ENCODE measurements around the gene TTC34. TPM values are rescaled to one million over a fixed set of nuclear protein-coding genes. Genes with fewer than 3 reads are reported as not detected.

TTC34 gene
- total and polyA plus RNA-seq, 10 of the 15 experiments (the other 5 are each of a cell fraction or from before 2014, with no cell fraction given), result 0.03 to 0.49 (median 0.05) TPM; not detected in 2

DNA sequence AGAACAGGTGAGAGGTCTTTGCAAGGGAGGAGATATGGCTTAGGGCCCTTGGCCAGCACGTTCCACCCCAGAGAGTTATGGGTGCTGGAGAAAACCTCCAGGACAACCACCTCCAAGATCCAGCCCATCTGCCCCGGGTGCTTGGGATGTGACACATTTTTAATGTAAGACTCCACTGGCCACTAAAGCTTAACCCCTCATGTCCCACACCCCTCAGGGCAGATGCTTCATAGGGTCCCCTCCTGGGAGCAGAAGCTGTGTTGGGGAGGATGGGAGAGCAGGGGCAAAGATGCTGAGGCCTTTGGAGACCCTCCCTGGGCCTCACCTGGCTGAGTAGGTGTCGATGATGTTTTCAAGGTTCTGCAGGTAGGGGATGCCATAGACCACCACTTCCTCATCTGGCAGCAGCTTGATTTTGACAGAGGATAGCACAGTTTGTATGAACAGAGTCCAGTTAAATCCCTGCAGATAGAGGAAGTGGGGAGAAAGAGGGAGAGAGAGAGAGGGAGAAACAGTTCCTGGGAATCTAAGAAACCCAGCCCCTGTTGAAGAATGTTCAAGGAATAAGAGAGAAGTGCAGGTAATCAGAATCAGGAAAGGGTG is 203.1 kb downstream of the TTC34 start:
- in situ Hi-C loops (cut with MboI), result no loop called here
- DNase-seq (ENCODE audit: low read depth, low spot score) (no peak), FAIRE-seq (no peak), ATAC-seq (no peak)
- no peaks in the 10 kb centered on the region for H3K27me3 ChIP-seq (replicated peaks in 1 of 2; ENCODE audit: control insufficient read depth in 2 of 2, insufficient read depth in 2 of 2, low read length in 1 of 2)
- WGBS (ENCODE audit: insufficient coverage, insufficient replicate concordance, low lambda C conversion rate, missing lambda C conversion rate), result 21% methylated on average over 3 of the region's 3 CpGs
- no TSS peak for BruUV-seq (replicated peaks)
- no peak overlapping the region for H3K9ac ChIP-seq (ENCODE audit: control insufficient read depth, insufficient read depth, low read length)
- no peaks in the 10 kb centered on the region for H4K20me1 ChIP-seq (ENCODE audit: control insufficient read depth, insufficient read depth)
- H2AFZ ChIP-seq (ENCODE audit: control insufficient read depth, low read depth, low read length), result no peak overlapping the region
- ChIA-PET CTCF (no interaction called here), POLR2A (no interaction called here), SMC1A (ENCODE audit: uncharacterized antibody, unreplicated experiment) (no interaction called here), RAD21 (ENCODE audit: unreplicated experiment) (no interaction called here)
- no peak overlapping the region for H3K4me2 ChIP-seq (ENCODE audit: control insufficient read depth, insufficient read depth)
- intact Hi-C loops (cut with micrococcal nuclease; ENCODE audit: unreplicated experiment), result no loop called here
- H3K4me1 ChIP-seq (ENCODE audit: control insufficient read depth, insufficient read depth, low read length), result no peaks in the 10 kb centered on the region
- no peak overlapping the region for H3K27ac ChIP-seq (ENCODE audit: control insufficient read depth, insufficient read depth)
- TF ChIP-seq FOXM1 (IDR thresholded peaks at IDR 0.05; ENCODE audit: low read depth, low read length) (no peak), RAD21 (IDR thresholded peaks at IDR 0.05; ENCODE audit: insufficient read depth, low read depth, low read length) (0 out of 2 replicates have a peak, but pooled peaks have one; percentile 14)
- TF ChIP-seq, protein P1, sequence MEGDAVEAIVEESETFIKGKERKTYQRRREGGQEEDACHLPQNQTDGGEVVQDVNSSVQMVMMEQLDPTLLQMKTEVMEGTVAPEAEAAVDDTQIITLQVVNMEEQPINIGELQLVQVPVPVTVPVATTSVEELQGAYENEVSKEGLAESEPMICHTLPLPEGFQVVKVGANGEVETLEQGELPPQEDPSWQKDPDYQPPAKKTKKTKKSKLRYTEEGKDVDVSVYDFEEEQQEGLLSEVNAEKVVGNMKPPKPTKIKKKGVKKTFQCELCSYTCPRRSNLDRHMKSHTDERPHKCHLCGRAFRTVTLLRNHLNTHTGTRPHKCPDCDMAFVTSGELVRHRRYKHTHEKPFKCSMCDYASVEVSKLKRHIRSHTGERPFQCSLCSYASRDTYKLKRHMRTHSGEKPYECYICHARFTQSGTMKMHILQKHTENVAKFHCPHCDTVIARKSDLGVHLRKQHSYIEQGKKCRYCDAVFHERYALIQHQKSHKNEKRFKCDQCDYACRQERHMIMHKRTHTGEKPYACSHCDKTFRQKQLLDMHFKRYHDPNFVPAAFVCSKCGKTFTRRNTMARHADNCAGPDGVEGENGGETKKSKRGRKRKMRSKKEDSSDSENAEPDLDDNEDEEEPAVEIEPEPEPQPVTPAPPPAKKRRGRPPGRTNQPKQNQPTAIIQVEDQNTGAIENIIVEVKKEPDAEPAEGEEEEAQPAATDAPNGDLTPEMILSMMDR (IDR thresholded peaks at IDR 0.05 in 2 of 3, conservative IDR thresholded peaks at IDR 0.05 in 1 of 3; ENCODE audit: control insufficient read depth in 2 of 3, extremely low read depth in 1 of 3, insufficient read depth in 1 of 3, low read depth in 3 of 3, low read length in 3 of 3), result peak in 2 of 3 experiments; percentile 13 to 24; a peak in 3 of 6 replicates
- H3K79me2 ChIP-seq (ENCODE audit: control insufficient read depth, insufficient read depth, low read length), result no peaks in the 10 kb centered on the region
- H3K4me3 ChIP-seq, result no peak overlapping the region
- H3K9me3 ChIP-seq (replicated peaks; ENCODE audit: control insufficient read depth, insufficient read depth, low read length), result no peaks in the 10 kb centered on the region
- H3K36me3 ChIP-seq (ENCODE audit: control insufficient read depth in 2 of 2, insufficient read depth in 2 of 2, low read length in 1 of 2), result no peaks in the 10 kb centered on the region

All from GM12878 (cell line).